HG03520 (cell line): ENCODE measurements around the gene DST.
A peak's percentile ranks its signal among the peaks of the same experiment; 100 is the strongest.
"Not testable (repeated sequence)": the region's sequence is repeated elsewhere in the genome, so short reads cannot be mapped to it uniquely, and the experiment has no call there.

ENCODE experiments used
- ATAC-seq: cut with Tn5 transposase; IDR thresholded peaks from one replicate; pipeline ENCODE4 v1.9.1; 2021; ENCODE audit warnings: mild to moderate bottlenecking, moderate library complexity; ENCODE audit not compliant: unreplicated experiment

DST gene

DNA sequence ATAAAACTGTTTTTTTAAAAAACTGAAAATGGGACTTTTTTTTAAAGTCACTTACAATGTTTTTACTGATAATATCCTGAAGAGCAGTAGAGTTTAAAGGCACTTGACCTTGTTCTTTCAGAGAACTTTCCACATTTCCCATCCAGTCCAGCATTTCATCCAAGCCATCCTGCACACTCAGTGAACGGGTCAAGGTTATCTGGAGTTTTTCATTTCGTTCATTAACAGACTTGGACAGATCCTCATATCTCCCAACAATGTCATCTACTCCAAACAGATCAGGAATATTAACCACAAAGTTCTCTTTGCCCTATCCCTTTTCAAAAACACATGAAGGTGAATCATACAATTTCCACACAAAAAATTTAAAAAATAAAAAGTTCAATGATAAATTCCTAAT is 69.1 kb downstream of the DST start:
- no peak for ATAC-seq

DNA sequence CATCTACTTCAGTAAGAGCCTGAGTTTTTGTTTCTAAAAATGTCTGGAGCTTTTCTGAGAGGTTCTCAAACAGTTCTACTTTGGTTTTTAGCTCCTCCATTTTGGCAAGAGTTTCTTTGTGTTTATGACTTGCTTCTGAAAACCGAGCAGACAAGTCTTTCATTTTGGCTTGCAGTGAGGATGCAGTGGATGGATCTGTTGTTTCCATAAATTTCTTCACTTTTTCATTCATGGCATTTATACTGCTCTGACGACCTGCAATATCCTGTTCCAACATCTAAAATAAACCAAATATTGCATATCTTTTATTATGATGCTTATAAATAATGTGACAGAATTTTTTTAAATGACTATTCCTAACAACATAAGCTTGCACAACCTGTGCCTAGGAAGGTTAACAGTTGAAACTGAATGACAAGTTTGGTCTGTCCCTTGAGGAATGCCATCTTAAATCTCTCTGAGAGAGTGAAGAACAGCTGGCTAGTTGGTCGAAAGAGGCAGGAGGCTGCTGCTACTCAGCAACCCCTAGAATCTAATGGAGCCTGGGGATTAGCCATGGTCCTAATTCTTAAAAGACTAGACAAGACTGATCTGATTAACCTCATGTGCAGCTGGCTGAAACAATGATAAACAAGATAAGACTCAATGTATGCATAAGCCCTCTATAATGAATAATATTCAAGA is 69.8 kb downstream of the DST start:
- ATAC-seq, result no peak

DNA sequence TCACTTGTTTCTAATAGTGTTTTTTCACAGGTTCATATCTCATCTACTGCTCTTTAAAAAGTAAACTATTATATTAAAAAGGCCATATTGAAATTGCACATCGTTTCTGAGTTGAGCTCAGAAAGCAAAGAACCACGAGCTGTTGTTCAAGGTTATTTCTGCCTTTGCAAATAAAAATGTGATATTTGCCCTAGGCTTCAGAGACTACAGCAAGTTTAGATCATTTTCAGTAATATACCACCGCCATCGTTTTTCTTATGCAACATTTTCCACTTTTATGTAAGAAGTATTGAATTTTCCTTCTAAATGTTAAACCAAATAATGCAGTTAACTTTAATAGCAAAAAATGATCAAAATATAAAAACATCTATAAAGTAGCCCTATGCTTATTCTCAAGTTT is 71.1 kb downstream of the DST start:
- no peak for ATAC-seq

DNA sequence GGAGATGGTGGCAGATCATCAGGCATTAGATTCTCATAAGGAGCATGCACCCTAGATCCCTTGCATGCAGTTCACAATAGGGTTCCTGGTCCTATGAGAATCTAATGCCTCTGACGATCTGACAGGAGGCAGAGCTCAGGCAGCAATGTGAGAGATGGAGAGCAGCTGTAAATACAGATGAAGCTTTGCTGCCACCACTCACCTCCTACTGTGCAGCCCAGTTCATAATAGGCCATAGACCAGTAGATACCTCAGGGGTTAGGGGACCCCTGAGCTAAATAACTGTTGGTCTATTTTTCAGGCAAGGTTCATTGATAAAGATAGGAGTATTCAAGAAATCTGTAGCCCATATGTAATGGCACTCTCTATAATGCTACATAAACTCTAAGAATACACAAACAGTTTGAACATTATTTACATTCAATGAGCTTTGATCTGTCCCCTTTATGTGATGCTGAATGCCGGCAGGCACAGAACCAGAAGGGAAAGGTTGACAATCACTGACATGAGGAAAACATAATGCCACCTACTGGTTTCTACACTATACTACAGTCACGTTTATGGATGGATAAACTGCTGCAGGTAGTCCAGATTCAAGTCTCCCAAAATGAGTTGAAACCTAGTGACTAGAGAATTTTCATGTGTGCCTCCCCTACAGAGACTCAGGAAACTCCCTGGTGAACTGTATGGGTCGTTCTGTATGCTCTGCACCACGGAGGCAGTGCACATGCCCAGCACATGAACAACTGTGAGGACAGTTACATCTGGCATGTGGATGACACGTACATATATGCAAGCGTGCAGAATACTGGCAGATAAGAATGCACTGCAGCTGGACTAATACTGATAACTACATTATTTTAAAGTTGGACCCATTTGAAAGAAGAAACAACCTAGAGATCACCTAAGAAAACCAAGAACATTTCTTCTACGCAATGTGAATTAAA is 72.0 kb downstream of the DST start:
- ATAC-seq, result peak; percentile 69

DNA sequence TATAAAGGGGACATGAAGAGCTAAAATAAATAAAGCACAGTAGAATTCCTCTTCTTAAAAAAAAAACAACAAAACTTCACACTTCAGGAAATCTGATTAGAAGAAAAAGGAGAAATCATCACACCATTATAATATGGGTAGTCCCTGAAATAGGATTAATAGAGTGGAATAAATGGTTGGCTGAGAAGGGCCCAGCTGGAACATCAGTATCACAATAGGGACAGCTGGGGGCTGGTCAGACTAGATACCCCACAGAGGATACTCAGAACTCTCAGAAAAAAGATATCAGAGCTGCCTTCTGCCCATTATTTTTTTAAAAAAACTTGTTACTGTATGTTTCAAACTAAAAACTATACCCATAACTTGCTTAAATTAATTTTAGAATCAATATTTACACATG is 75.2 kb downstream of the DST start:
- ATAC-seq, result no peak

DNA sequence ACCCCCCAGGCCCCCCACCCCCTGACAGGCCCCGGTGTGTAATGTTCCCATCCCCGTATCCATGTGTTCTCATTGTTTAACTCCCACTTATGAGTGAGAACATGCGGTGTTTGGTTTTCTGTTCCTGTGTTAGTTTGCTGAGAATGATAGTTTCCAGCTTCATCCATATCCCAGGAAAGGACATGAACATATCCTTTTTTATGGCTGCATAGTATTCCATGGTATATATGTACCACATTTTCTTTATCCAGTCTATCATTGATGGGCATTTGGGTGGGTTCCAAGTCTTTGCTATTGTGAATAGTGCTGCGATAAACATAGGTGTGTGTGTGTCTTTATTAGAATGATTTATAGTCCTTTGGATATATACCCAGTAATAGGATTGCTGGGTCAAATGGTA is 80.0 kb downstream of the DST start:
- not testable (repeated sequence) for ATAC-seq

DNA sequence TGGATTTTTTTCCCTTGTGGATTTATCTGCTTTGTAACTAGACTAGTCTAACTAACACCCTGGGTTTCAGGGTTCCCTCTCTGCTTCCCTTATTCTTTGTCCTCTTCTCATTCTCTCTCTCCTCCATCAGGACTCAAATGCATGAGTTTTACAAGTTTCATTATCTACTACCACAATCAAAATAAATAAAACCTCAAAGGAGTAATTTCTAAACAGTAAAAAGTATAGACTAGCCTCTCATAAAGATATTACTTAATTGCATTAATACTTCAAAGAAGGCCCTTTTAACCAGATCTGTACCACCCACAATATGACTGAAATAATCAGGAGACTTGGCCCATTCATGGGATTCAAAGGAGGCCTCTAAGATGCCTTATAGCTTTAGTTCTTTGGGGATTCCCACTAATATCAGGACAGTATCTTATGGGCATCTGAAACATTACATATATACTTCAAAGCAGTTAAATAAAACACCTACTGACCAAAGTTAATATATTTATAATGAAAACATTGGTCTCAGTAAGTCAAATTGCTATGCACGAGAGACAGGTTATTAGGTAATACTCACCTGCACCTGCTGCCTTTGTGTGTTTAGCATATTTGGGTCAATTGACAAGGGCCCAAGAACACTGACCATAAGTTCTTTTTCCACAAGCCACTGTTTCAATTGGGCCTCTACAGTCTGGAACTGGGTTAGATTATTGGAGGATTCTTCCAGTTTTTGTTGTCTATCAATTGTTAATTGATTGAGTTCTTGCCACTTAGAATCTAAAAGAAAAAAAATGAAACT is 85.7 kb downstream of the DST start:
- ATAC-seq, result no peak

DNA sequence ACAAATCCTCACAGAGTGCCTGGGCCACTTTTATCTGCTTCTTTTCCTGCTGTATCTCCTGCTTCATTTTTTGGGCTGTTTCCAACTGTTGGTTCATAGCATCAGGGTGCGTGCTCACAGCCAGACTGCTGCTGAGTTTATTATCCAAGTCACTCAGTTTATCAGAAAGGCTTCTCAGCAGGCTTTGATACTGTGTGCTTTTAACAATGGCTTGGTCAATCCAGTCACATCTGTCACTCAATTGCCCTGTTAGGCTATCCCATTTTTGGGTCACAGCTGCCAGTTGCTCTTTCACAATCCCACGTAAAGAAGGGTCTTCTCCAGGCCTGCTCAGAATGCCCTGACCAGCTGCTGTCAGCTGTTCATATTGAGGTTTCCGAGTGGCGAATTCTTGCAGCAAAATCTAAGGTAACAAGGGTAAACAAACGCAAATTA is 87.2 kb downstream of the DST start:
- ATAC-seq, result no peak

DNA sequence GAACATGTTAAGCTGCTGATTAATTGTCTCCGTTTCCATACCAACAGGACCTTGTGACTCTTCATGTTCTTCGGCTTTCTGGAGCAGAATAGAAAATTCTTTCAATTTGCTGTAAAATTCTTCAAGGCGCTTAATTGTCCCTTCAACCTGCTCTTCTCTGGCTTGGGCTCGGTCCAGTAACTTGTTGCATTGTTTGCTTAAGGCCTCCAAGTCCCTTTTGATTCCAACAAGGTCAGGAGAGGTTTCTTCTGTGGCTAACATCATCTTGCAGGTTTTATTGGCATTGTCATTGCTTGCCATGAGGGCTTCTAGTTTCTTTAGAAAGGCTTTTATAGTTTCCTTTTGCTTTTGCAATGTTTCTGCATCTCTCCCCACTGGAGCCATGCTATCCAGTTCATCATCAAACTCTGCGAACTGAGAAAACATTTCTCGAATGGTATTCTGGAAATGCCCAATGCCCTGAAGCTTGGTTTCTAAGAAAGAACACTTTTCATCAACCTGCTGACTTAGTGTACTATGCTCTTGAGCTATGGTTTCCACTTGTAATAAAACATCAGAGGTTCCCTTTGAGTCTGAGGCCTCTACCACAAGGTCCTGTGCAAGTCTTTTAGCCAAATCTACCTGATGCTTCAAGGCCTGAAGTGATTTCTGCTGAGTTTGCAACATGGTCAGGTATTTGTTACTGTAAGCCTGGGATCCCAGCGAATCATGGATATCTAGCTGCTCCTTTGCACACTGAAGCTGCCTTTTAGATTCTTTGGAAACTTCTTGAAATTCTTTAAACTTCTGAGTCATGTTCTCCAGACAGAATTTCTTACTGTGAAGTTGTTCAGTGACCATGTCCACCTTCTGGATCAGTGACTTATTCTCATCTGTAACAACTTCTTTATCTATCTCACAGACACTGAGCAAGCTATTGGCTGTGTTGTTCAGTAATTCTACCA is 90.2 kb downstream of the DST start:
- ATAC-seq, result no peak

DNA sequence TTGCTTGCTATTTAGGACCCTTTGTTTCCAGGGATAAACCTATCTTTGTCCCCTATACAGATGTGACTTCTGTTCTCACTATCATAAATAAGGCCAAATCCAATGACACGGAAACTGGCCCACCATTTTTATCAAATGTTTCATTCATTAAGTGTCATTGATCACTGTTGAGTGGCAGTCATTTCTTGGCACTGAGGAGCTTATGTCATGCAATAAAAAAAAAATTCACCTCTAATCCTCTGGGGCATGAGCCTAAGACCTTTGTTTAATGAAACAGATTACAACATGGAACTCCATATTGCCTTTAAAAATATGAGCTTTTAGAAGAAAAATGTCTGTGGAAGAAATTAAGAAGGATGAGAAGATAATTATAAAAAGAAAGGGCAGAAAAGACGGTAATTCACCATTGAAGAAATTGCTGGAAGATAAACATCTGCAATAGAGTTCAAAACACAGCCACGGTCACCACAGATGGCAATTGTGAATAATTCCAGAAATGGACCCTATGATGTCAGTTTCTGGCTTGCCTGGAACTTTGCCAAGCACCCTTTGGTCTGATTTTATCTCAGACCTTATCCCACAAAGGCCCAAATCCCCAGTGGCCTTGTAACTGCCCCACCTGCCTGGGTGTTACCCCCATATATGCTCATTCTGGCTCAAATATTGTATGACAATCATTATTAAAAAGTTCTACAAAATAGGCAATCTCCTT is 91.1 kb downstream of the DST start:
- no peak for ATAC-seq

DNA sequence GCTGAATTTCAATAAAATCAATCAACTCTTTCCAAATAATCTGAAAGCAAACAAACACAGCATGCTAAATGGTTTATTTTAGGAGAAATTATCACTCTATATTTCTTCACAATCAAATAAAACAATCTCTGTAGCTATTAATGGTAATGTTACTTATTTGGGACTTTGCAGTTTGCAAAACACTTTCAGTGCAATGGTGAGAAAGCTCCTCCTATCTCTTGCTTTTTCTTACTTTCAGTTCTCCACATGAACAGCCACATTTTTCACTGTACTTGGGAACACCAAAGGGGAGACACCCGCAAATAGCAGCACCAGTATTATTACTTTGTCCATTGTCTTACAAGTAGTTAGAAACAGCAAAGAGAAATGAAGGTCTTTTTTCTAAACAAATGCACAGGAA is 92.4 kb downstream of the DST start:
- ATAC-seq, result no peak

DNA sequence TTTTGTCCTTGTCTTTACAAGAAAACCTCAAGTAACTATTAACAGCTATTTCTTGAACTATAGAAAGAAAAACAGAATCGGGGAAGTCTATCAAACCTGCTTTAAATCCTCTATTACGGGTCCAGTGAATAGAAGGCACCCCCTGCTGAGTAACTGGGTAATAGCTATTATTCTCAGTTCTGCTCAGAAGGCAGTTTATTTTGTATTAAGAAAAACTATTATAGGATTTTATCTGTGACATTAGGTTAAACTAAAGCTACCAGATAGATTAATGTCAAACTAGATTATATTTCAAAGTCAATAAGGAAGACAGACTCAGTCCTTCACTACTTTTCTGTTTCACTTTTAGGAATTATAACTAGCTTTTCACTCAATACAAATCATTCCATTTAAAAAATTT is 93.7 kb downstream of the DST start:
- ATAC-seq, result no peak

DNA sequence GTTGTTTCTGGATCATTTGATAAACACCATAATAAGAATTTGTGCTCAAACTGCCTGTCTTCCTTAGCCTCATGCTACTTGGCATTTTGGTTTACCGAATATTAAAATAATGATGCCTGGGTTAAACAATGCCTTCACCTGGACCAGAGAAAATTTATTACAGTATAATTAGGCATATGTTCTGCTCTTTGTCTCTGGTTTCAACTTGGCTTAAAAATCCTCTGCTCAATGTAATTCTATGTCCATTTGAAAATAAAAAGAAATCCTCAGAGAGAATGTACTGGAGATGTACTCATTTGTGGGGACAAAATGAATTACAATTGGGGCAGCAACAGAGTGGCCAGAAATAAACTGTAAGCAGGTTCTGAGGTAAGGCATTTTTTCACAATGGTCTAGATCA is 95.0 kb downstream of the DST start:
- ATAC-seq, result no peak

DNA sequence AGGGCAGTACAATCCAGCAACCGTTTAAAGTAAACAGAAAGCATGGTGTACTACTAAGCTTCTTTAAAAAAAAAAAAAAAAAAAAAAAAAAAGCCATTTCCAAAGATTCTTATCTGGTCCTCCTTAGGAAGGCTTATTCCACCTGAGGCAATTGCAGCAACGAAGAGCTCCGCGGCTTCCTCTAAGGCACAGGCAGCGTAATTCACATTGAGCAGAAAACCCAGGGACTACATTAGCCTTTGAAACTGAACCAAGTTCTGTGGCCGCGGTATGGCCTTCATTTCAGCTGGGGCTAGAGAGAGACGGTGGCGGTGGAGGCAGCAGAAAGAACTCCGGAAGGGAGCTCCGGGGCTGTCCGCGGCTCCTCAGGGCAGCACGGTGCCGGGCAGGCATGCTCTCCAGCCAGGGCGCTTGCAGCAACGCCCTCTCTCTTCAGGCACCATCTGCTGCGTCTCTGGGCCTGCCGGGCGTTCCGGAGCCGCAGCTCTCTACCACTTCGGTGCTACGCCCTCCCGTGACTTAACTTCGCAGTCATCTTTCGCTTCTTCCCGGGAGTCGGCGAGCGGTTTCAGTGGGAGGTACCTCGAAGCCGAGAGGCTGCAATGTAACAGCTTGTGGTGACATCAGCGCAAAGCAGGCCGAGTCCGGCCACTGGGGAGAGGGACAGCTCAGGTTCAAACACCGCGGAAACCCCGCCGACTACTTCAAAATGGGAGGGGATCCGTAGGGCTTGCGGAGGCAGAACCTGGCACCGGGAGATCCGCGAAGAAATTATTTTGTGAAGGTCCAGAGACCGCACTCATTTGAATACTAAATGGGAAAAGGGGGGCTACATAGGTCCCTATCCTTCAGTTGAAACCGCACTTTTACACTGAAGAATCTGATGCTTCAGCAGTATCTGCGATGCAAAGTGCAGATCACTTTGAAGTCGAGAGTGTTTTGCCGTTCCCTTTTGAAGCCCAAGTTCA is 100.0 kb downstream of the DST start:
- ATAC-seq, result peak; percentile 94

DNA sequence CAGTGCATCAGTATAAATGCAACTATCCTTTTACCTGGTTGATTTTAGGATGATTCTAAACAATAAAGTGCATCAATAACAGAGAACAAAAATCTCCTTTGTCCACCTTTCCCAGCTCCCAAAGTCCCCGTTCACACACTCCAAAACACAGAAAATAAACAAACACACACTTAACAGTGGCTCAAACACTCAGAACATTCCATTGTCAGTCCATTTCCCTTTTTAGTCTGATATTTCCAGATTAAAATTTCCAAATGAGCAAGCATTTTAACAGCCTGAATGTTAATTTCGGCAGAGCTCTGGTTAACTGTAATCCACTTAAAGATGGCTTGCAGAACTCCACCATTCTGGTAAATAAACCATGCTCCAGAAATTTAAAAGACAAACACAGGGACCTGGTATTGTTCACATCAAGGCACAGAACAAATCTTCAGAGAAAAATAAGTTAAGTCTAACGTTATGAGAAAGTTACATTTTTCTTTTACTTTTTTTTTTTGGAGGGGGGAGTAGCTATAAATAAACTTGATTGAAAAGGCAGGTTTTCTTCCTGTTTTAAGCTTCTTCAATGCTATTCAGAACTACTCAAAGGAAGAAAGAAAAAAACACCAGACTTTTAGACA is 100.8 kb downstream of the DST start:
- no peak for ATAC-seq

DNA sequence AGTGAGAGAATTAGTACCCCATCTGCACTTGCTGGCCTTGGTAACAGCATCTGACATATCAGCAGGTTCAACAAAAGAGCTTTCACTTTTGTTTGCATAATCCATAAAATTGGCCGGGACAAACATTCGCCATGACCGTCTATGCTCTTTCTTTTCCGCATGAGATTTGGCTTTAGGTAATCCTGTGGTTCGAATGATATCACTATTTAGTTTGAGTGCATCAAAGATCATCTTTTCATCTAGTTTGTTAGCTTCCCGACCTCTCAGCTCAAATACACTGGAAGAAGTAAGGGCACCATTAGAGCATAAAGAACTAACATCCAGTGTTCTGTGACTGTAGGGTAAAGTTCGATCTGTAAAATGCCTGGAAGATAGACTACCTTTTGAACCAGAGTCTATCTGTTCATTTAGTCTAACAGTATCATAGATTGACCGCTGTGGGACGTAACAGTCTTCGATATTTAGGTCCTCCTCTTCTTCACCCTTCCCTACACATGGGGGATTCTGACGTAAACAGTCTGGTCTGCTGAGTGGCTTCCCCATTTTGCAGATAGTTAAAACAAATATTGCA is 101.6 kb downstream of the DST start:
- ATAC-seq, result no peak

DNA sequence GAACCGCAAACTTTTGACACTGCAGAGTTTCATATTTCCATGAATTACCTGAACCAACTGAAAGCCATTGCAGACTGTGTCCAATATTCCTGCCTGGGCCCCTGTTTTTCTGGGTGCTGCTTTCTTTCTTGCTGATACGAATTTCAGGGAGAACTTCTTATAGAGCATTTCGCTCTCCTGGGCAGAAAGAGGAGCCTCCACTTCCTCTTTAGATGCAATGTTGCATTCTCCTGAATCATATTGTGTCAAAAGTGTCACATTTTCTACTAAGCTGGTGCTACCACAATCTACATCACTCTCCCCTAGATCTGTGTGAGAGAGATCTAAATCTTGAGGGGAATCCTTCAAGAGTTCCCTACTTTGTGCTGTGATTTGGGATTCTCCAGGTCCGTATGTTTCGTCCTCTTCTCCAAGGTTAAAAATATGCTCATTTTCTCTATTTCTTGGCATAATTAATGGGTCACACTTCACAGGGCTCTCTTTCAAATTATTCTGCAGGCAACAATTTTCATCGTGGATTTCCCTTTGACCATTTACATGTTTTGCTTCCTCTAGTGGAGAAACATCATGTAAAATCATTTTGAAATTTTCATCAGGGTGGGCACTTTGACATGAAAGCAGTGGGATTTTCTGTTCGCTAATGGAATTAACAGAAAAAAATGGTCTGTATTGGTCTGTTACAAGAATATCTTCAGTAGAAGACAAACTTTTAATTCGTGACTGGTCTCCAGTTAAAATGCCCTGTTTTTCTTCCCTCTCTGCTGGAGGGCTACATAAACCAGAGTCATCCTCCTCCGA is 102.3 kb downstream of the DST start:
- ATAC-seq, result no peak
